NT2/D1 (cell line): ENCODE data around the gene GTF3C5.
"Not testable (repeated sequence)": the region's sequence is repeated elsewhere in the genome, so short reads cannot be mapped to it uniquely, and the experiment has no call there.

Experiments used
- DNase-seq: peaks from one replicate; pipeline ENCODE4 v3.0.0-alpha.2; 2011; ENCODE audit warnings: low read depth, low spot score
- H3K27me3 ChIP-seq: 2 replicates; pipeline ENCODE4 v1.6.0; 2011; ENCODE audit warnings: mild to moderate bottlenecking; ENCODE audit not compliant: insufficient read length, insufficient read depth
- H3K36me3 ChIP-seq: 2 replicates; pipeline ENCODE4 v1.6.1; 2011; ENCODE audit warnings: mild to moderate bottlenecking, low read length, mixed read lengths; ENCODE audit not compliant: insufficient read depth, insufficient read length
- H3K4me1 ChIP-seq: 2 replicates; pipeline ENCODE4 v1.5.1; 2011; ENCODE audit not compliant: insufficient read depth, insufficient read length
- H3K4me3 ChIP-seq: 2 replicates; pipeline ENCODE4 v1.5.1; 2011; ENCODE audit warnings: low read depth; ENCODE audit not compliant: insufficient read length
- H3K9ac ChIP-seq: 2 replicates; pipeline ENCODE4 v1.6.0; 2011; ENCODE audit warnings: low read depth; ENCODE audit not compliant: insufficient read length
- H3K9me3 ChIP-seq: 2 replicates; pipeline ENCODE4 v1.5.1; 2011; ENCODE audit warnings: mild to moderate bottlenecking, low read length; ENCODE audit not compliant: insufficient read depth
- SUZ12 ChIP-seq: IDR thresholded peaks from 2 replicates; pipeline ENCODE4 v1.6.1; 2011; ENCODE audit not compliant: insufficient read length, insufficient read depth; ENCODE audit errors: extremely low read depth
- YY1 ChIP-seq: IDR thresholded peaks from 2 replicates; pipeline ENCODE4 v1.6.1; 2011; ENCODE audit not compliant: insufficient read length, insufficient read depth
- ZNF274 ChIP-seq: IDR thresholded peaks from 2 replicates; pipeline ENCODE4 v1.6.1; 2011; ENCODE audit warnings: mild to moderate bottlenecking, low read depth, low read length

Gene GTF3C5

DNA sequence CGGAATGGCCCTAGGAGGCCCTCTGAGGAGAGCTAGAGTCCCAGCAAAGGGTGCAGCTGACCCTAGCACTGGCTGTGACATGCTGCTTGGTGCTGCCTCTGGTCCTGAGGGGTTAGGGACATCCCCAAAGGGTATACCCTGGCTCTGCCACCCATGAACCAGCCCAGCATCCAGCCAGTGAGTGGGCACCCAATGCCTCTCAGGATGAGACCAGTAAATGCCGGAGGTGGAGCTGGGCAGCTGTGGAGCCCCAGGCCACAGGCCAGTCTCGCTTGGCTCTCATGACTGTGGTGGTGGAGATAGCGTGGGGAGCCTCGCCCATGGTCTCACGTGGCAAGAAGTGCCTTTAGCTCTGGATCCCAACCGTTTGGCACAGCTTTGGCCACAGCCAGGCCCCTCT is 27.3 kb downstream of the GTF3C5 start:
- DNase-seq = no peak
- H3K4me3 ChIP-seq = no peak overlapping the region
- H3K4me1 ChIP-seq = peaks cover 24% of the 10 kb centered on the region
- no peaks in the 10 kb centered on the region for H3K27me3 ChIP-seq
- H3K9me3 ChIP-seq = no peaks in the 10 kb centered on the region
- TF ChIP-seq YY1 = no peak
- no peak for TF ChIP-seq ZNF274
- TF ChIP-seq SUZ12 = no peak
- H3K36me3 ChIP-seq = peaks cover 65% of the 10 kb centered on the region
- H3K9ac ChIP-seq = no peak overlapping the region

DNA sequence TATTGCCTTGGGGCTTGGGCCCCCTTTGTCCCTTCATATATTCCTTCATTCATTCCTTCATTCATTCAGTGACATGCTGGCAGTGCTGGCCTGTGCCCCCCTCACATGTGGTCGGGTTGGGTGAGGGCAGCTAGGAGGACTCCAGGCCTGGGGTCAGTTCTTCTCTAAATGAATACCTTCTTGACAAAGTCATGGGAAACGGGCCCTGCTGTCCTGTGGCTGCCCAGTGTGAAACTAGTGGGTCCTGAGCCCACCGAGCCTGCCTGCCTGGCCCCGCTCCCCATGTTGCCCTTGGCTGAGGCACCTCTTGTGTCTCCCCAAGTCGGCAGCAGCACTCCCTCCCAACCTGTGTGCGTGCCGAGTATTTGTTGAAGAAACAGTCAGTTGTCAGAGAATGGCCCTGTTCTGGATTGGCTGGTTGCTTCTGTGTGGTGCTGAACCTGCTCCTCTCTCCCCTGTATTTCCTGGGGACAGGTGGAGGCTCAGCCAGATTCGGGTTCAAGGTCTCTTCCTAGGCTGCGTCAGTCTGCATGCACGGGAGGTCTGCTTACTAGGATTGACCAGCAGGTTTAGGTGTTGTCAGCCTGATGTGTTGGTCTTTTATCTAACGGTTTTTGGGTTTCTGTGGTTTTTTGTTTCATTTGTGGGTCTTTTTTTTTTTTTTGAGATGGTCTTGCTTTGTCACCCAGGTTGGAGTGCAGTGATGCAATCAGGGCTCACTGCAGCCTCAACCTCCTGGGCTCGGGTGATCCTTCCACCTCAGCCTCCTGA is 27.9 kb downstream of the GTF3C5 start:
- Histone ChIP-seq H3K4me3 (no peak overlapping the region), H3K27me3 (no peaks in the 10 kb centered on the region), H3K36me3 (peaks cover 65% of the 10 kb centered on the region), H3K9ac (no peak overlapping the region), H3K9me3 (no peaks in the 10 kb centered on the region), H3K4me1 (peaks cover 29% of the 10 kb centered on the region)
- no peak for DNase-seq
- TF ChIP-seq SUZ12 (no peak), ZNF274 (no peak), YY1 (no peak)

DNA sequence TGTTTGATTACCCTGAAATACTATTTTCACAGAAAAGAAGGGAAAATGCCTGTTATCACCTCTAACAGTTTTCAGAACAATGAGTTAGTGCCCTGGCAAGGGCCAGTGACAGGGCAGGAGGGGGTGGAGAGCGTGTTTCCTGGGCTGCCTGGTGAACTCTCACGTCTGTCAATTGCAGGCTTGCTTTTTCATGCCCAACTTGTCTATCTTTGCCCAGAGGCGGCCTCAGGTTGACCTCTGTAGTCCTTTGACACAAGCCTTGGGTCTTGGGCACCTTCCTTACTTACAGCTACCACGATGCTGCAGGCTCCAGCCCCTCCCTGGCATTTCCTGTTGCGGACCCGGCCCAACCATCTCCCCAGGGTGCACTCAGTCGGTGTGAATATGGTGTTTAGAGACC is 28.8 kb downstream of the GTF3C5 start:
- no peak for DNase-seq
- H3K4me3 ChIP-seq = no peak overlapping the region
- TF ChIP-seq ZNF274 (no peak), YY1 (no peak), SUZ12 (no peak)
- H3K36me3 ChIP-seq = peaks cover 64% of the 10 kb centered on the region
- H3K9ac ChIP-seq = no peak overlapping the region
- H3K27me3 ChIP-seq = no peaks in the 10 kb centered on the region
- peaks cover 31% of the 10 kb centered on the region for H3K4me1 ChIP-seq
- H3K9me3 ChIP-seq = no peaks in the 10 kb centered on the region

DNA sequence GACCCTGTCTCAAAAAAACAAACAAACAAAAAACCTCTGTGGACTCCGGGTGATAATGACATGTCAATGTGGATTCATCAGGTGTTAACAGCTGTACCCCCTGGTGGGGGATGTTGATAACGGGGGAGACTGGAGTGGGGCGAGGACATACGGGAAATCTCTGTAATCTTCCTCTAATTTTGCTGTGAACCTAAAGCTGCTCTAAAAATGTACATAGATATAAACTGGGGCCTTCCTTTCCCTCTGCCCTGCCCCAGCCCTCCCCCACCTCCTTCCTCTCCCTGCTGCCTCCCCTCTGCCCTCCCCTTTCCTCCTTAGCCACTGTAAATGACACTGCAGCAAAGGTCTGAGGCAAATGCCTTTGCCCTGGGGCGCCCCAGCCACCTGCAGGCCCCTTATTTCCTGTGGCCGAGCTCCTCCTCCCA is 29.6 kb downstream of the GTF3C5 start:
- TF ChIP-seq YY1 (no peak), ZNF274 (no peak), SUZ12 (no peak)
- H3K27me3 ChIP-seq = no peaks in the 10 kb centered on the region
- no peak overlapping the region for H3K4me3 ChIP-seq
- no peak for DNase-seq
- H3K9me3 ChIP-seq = no peaks in the 10 kb centered on the region
- H3K9ac ChIP-seq = no peak overlapping the region
- peaks cover 31% of the 10 kb centered on the region for H3K4me1 ChIP-seq
- peaks cover 63% of the 10 kb centered on the region for H3K36me3 ChIP-seq

DNA sequence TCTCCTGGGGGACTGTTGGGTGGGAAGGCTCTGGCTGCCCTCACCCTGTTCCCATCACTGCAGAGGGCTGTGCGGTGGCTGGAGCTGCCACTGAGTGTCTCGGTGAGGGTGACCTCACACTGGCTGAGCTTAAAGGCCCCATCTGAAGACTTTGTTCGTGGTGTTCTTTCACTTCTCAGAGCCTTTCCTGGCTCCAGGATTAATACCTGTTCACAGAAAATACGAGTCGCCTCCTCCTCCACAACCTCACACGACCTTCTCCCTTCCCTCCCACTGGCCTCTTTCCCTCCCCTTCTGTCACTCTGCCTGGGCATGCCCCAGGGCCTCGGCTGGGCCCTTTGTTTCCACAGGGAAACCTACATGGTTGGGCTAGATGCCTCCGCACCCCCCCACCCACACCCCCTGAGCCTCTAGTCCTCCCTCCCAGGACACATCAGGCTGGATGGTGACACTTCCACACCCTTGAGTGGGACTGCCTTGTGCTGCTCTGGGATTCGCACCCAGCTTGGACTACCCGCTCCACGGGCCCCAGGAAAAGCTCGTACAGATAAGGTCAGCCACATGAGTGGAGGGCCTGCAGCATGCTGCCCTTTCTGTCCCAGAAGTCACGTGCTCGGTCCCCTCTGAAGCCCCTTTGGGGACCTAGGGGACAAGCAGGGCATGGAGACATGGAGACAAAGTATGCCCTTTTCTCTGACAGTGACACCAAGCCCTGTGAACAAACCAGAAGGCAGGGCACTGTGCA is 30.4 kb downstream of the GTF3C5 start:
- not testable (repeated sequence) for H3K4me3 ChIP-seq, H3K9me3 ChIP-seq, H3K27me3 ChIP-seq, H3K9ac ChIP-seq, DNase-seq
- H3K4me1 ChIP-seq = peaks cover 31% of the 10 kb centered on the region
- H3K36me3 ChIP-seq = peaks cover 61% of the 10 kb centered on the region

DNA sequence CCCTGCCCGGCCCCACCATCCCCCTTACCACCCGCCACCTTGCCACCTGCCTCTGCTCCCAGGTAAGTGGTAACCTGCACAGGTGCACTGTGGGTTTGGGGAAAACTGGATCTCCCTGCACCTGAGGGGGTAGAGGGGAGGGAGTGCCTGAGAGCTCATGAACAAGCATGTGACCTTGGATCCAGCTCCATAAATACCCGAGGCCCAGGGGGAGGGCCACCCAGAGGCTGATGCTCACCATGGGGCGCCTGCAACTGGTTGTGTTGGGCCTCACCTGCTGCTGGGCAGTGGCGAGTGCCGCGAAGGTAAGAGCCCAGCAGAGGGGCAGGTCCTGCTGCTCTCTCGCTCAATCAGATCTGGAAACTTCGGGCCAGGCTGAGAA is 31.0 kb downstream of the GTF3C5 start, which contains the start of gene CEL:
Gene CEL (plus strand): TSS at position 218 of the 382 bp plus-strand sequence. CDS start 22 bp downstream, at position 240.
- DNase-seq, H3K4me3 ChIP-seq, H3K9ac ChIP-seq, H3K27me3 ChIP-seq, H3K9me3 ChIP-seq: not testable (repeated sequence)
- H3K36me3 ChIP-seq = peaks cover 56% of the 10 kb centered on the region
- H3K4me1 ChIP-seq = peaks cover 31% of the 10 kb centered on the region

DNA sequence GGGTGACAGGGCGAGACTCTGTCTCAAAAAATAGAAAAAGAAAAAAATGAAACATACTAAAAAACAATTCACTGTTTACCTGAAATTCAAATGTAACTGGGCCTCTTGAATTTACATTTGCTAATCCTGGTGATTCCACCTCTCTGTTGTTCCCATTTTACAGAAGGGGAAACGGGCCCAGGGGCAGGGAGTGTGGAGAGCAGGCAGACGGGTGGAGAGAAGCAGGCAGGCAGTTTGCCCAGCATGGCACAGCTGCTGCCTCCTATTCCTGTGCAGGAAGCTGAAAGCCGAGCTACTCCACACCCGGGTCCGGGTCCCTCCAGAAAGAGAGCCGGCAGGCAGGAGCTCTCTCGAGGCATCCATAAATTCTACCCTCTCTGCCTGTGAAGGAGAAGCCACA is 31.8 kb downstream of the GTF3C5 start:
- H3K9ac ChIP-seq, H3K4me3 ChIP-seq, DNase-seq, H3K9me3 ChIP-seq, H3K27me3 ChIP-seq: not testable (repeated sequence)
- Histone ChIP-seq H3K36me3 (peaks cover 55% of the 10 kb centered on the region), H3K4me1 (peaks cover 34% of the 10 kb centered on the region)
